HepG2 (cell line): ENCODE measurements around the gene FAM118B. TPM values are rescaled to one million over a fixed set of nuclear protein-coding genes. Genes with fewer than 3 reads are reported as not detected.

ENCODE experiments used
- ATAC-seq: fragments of 200-7000 bp; cut with Tn5 transposase; 3 replicates; pipeline ENCODE4 v1.9.1; 2020; ENCODE audit warnings: mild to moderate bottlenecking, moderate library complexity
- BruUV-seq: library from RNA; stranded (reverse); fragments of 400-500 nt; replicated peaks from 2 replicates; lab custom pipeline; 2021; lab: Mats Ljungman, UMichigan
- CTCF ChIA-PET: fragments of 300-600 bp; formaldehyde crosslinking; extraction: SDS; loops from one replicate; lab custom pipeline; 2021; ENCODE audit warnings: low total read pairs, inconsistent platforms, low intra/inter-chr PET ratio; lab: Yijun Ruan, JAX
- POLR2A ChIA-PET: fragments of 350-600 bp; sonication (Branson Sonifier 250); formaldehyde crosslinking; loops from one replicate; lab custom pipeline; 2020; ENCODE audit warnings: antibody characterized with exemption, inconsistent platforms; lab: Yijun Ruan, JAX
- DNase-seq: peaks from one replicate; pipeline ENCODE4 v3.0.0-alpha.2; 2015; ENCODE audit warnings: low spot score
- FAIRE-seq: peaks from 3 replicates; lab custom pipeline; 2011; peaks lifted over from hg19 to GRCh38; lab: Jason Lieb, UNC
- H2AFZ ChIP-seq: one replicate; pipeline ENCODE4 v1.6.1; 2011; ENCODE audit warnings: low read length, inconsistent platforms
- H3K27ac ChIP-seq: fragments of 300-600 bp; 3 replicates; pipeline ENCODE4 v1.8.0; 2011; ENCODE audit warnings: mixed run types, mild to moderate bottlenecking, mixed read lengths, low read length, inconsistent platforms; ENCODE audit not compliant: insufficient read depth; ENCODE audit errors: extremely low read length
- H3K27me3 ChIP-seq, 2 experiments: fragments of 200-600 bp in 1 of 2; 2 replicates in 1 of 2; 3 replicates in 1 of 2; pipeline versions ENCODE4 v1.6.0 to v1.8.0; 2011; ENCODE audit warnings: low read length in 2 of 2, mild to moderate bottlenecking in 2 of 2, moderate library complexity in 2 of 2, inconsistent platforms in 1 of 2; ENCODE audit not compliant: insufficient read depth in 2 of 2, control insufficient read depth in 1 of 2
- H3K36me3 ChIP-seq, 2 experiments: fragments of 200-600 bp in 1 of 2; replicated peaks in 1 of 2; 2 replicates in 1 of 2; 3 replicates in 1 of 2; pipeline versions ENCODE4 v1.5.1 to v1.8.0; 2011; ENCODE audit warnings: low read length in 2 of 2, inconsistent platforms in 1 of 2; ENCODE audit not compliant: insufficient read depth in 2 of 2, control insufficient read depth in 1 of 2
- H3K4me1 ChIP-seq: 2 replicates; pipeline ENCODE4 v1.5.1; 2012; ENCODE audit warnings: low read length, inconsistent platforms; ENCODE audit not compliant: insufficient read depth
- H3K4me2 ChIP-seq: 2 replicates; pipeline ENCODE4 v1.6.0; 2011; ENCODE audit warnings: low read depth, low read length, inconsistent platforms
- H3K4me3 ChIP-seq, 3 experiments: fragments of 200-600 bp in 1 of 3; sonication (generic), shearing (Covaris generic) in 1 of 3; replicated peaks in 1 of 3; 2 replicates each; pipeline ENCODE4 v1.5.1; 2011 to 2016; ENCODE audit warnings: low read length in 3 of 3, inconsistent platforms in 2 of 3, low read depth in 2 of 3, mild to moderate bottlenecking in 2 of 3, control low read depth in 1 of 3, mixed read lengths in 1 of 3; ENCODE audit not compliant: insufficient read depth in 1 of 3
- H3K79me2 ChIP-seq: one replicate; pipeline ENCODE4 v1.6.1; 2011; ENCODE audit warnings: low read length, inconsistent platforms; ENCODE audit not compliant: insufficient read depth
- H3K9ac ChIP-seq: 2 replicates; pipeline ENCODE4 v1.6.0; 2011; ENCODE audit warnings: mild to moderate bottlenecking, low read depth, low read length, inconsistent platforms; ENCODE audit not compliant: insufficient read depth
- H3K9me3 ChIP-seq: 2 replicates; pipeline ENCODE4 v1.5.1; 2012; ENCODE audit warnings: mild to moderate bottlenecking, low read length
- H4K20me1 ChIP-seq: 2 replicates; pipeline ENCODE4 v1.6.0; 2011; ENCODE audit warnings: inconsistent platforms, mild to moderate bottlenecking, low read length, moderate library complexity; ENCODE audit not compliant: insufficient read depth
- CERS6 ChIP-seq: sonication (generic); formaldehyde crosslinking; IDR thresholded peaks from 2 replicates; pipeline ENCODE4 v1.5.0; 2020; ENCODE audit warnings: missing genetic modification reagents
- EEA1 ChIP-seq: sonication (generic); formaldehyde crosslinking; IDR thresholded peaks from 2 replicates; pipeline ENCODE4 v1.5.1; 2020; ENCODE audit warnings: mild to moderate bottlenecking, missing genetic modification reagents, borderline replicate concordance
- GATAD2A ChIP-seq: IDR thresholded peaks from 2 replicates; pipeline ENCODE4 v1.6.1; 2016
- IKZF4 ChIP-seq: sonication (generic); formaldehyde crosslinking; IDR thresholded peaks from 2 replicates; pipeline ENCODE4 v1.5.1; 2020; ENCODE audit warnings: borderline replicate concordance, mild to moderate bottlenecking, low read depth, missing genetic modification reagents; ENCODE audit errors: not compliant biosample characterization
- KAT2B ChIP-seq: fragments of 150-350 bp; IDR thresholded peaks from 2 replicates; pipeline ENCODE4 v1.6.1; 2014; ENCODE audit warnings: low read depth, low read length, borderline replicate concordance
- MIXL1 ChIP-seq: IDR thresholded peaks from 2 replicates; pipeline ENCODE4 v1.6.1; 2016
- MZF1 ChIP-seq: sonication (generic); formaldehyde crosslinking; IDR thresholded peaks from 2 replicates; pipeline ENCODE4 v1.8.1; 2023; ENCODE audit warnings: mild to moderate bottlenecking, missing genetic modification reagents, borderline replicate concordance
- ONECUT2 ChIP-seq: sonication (generic); formaldehyde crosslinking; IDR thresholded peaks from 2 replicates; pipeline ENCODE4 v1.4.0; 2020; ENCODE audit warnings: missing genetic modification reagents
- REXO4 ChIP-seq: sonication (generic); formaldehyde crosslinking; IDR thresholded peaks from 2 replicates; pipeline ENCODE4 v1.8.0; 2022; ENCODE audit warnings: missing genetic modification reagents, mild to moderate bottlenecking, borderline replicate concordance
- RFXANK ChIP-seq: IDR thresholded peaks from 2 replicates; pipeline ENCODE4 v1.6.1; 2016
- SMARCE1 ChIP-seq: fragments of 450-650 bp; IDR thresholded peaks from 2 replicates; pipeline ENCODE4 v1.6.1; 2017; ENCODE audit warnings: borderline replicate concordance
- ZEB1 ChIP-seq: IDR thresholded peaks from 2 replicates; pipeline ENCODE4 v1.6.1; 2012; ENCODE audit warnings: mild to moderate bottlenecking, low read depth, inconsistent platforms; ENCODE audit not compliant: insufficient replicate concordance
- ZNF589 ChIP-seq: sonication (generic); formaldehyde crosslinking; conservative IDR thresholded peaks from 2 replicates; pipeline ENCODE4 v1.8.0; 2022; ENCODE audit warnings: mild to moderate bottlenecking, moderate library complexity, missing genetic modification reagents
- ZNF652 ChIP-seq: IDR thresholded peaks from 2 replicates; pipeline ENCODE4 v1.6.1; 2016; ENCODE audit warnings: low read depth, borderline replicate concordance
- ZNF780A ChIP-seq: sonication (generic); formaldehyde crosslinking; IDR thresholded peaks from 2 replicates; pipeline ENCODE4 v1.8.0; 2022; ENCODE audit warnings: mild to moderate bottlenecking, missing genetic modification reagents, moderate library complexity
- WGBS: methylation state at CpG from one replicate; pipeline ENCODE4 v1.1.6; 2017; ENCODE audit warnings: low lambda C conversion rate; 5-methylcytosine and 5-hydroxymethylcytosine counted together
- in situ Hi-C: cut with HindIII; loops from 2 replicates; pipeline ENCODE4 v1.10.0; 2017; ENCODE audit warnings: low pct_unique_long_range_greater_than_20kb; ENCODE audit not compliant: extremely low pct_ligation_motif_present
- intact Hi-C: fragments of 100-400 bp; cut with micrococcal nuclease; formaldehyde crosslinking; loops from one replicate; pipeline ENCODE4 v1.10.0; 2022; ENCODE audit not compliant: unreplicated experiment
- polyA plus RNA-seq, 8 experiments: library from polyadenylated mRNA; depleted of rRNA in 3 of 8; stranded (reverse) in 7 of 8; unstranded in 1 of 8; fragments of >200 nt; fragmentation: Illumina TruSeq in 4 of 8; extraction: Trizol in 4 of 8; gene quantifications; 2 replicates each; pipeline versions ENCODE4 v1.2.1 to v1.2.3, GENCODE V29; 2011 to 2016; ENCODE audit warnings: low read depth in 4 of 8, missing spikeins in 1 of 8, mixed read lengths in 1 of 8; ENCODE audit not compliant: insufficient read depth in 1 of 8
- total RNA-seq, 5 experiments: library from RNA; depleted of rRNA; stranded (reverse); fragments of >200 nt; fragmentation: Illumina TruSeq; extraction: Trizol; gene quantifications; 2 replicates each; pipeline ENCODE4 v1.2.3, GENCODE V29; 2016; ENCODE audit warnings: low read depth in 1 of 5
- TF ChIP-seq, protein P1 (sequence below): sonication (generic); formaldehyde crosslinking; IDR thresholded peaks from 2 replicates; pipeline ENCODE4 v1.5.1; 2020; ENCODE audit warnings: mild to moderate bottlenecking, missing genetic modification reagents, moderate library complexity
- TF ChIP-seq, protein P2 (sequence below): sonication (generic); formaldehyde crosslinking; IDR thresholded peaks from 2 replicates; pipeline ENCODE4 v1.9.0; 2021; ENCODE audit warnings: missing genetic modification reagents, borderline replicate concordance
- TF ChIP-seq, protein P3 (sequence below): sonication (generic); formaldehyde crosslinking; IDR thresholded peaks from 2 replicates; pipeline ENCODE4 v1.5.0; 2020; ENCODE audit warnings: missing genetic modification reagents

Gene FAM118B
- total and polyA plus RNA-seq, 2 of the 13 experiments (the other 11 are each of a cell fraction or from before 2014, with no cell fraction given), result 10.2 to 25.7 TPM

DNA sequence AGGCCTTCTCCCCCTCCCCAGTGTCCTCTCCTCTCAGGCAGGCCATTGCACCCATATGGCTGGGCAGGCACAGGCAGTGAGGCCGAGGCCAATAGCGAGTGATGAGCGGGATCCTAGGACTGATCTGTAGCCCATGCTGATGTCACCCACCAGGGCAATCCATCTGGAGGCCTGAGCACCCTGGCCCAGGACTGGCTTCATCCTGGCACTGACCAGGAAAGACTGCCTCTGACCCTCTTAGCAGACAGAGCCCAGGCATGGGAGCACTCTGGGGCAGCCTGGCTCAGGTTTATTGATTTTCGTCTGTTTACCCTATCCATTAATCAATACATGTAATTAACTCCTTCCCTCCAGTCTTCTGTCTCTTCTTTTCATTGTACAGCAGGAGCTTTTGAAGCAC lies 66.2 kb downstream of the FAM118B start:
- H3K9me3 ChIP-seq, result no peaks in the 10 kb centered on the region
- H3K9ac ChIP-seq, result no peak overlapping the region
- in situ Hi-C loops, result no loop called here
- ATAC-seq (peak; percentile 50), FAIRE-seq (no peak), DNase-seq (no peak)
- H3K27ac ChIP-seq, result peak overlapping the region; percentile 48
- no peaks in the 10 kb centered on the region for H3K79me2 ChIP-seq
- no TSS peak for BruUV-seq
- no peak overlapping the region for H3K4me3 ChIP-seq
- no peak overlapping the region for H2AFZ ChIP-seq
- ChIA-PET CTCF (no interaction called here), POLR2A (interaction anchor here (1.1 kb wide), 1 partner anchor 9 kb away, joined by 4 read pairs; the partner anchor contains the start of genes FOXRED1 and SRPRA)
- intact Hi-C loops, result no loop called here
- H3K27me3 ChIP-seq, result no peaks in the 10 kb centered on the region
- H3K36me3 ChIP-seq, result peaks cover 27 to 30% of the 10 kb centered on the region in 2 experiments
- peaks cover 40% of the 10 kb centered on the region for H3K4me1 ChIP-seq
- no peaks in the 10 kb centered on the region for H4K20me1 ChIP-seq
- WGBS, result 91% methylated on average over 4 of the region's 4 CpGs
- no peak overlapping the region for H3K4me2 ChIP-seq
- TF ChIP-seq RFXANK (CRISPR knock-in tag) (no peak), MIXL1 (CRISPR knock-in tag) (peak; percentile 87), ZNF780A (CRISPR knock-in tag) (no peak), SMARCE1 (no peak), REXO4 (CRISPR knock-in tag) (no peak), ZNF589 (CRISPR knock-in tag) (no peak), IKZF4 (CRISPR knock-in tag) (no peak), CERS6 (CRISPR knock-in tag) (no peak), EEA1 (CRISPR knock-in tag) (no peak), ONECUT2 (CRISPR knock-in tag) (peak; percentile 94), ZEB1 (no peak), MZF1 (CRISPR knock-in tag) (no peak), KAT2B (peak; percentile 99), GATAD2A (peak; percentile 44; the same call in 1 of the 2 replicates), ZNF652 (CRISPR knock-in tag) (peak; percentile 94)
- TF ChIP-seq, protein P1, sequence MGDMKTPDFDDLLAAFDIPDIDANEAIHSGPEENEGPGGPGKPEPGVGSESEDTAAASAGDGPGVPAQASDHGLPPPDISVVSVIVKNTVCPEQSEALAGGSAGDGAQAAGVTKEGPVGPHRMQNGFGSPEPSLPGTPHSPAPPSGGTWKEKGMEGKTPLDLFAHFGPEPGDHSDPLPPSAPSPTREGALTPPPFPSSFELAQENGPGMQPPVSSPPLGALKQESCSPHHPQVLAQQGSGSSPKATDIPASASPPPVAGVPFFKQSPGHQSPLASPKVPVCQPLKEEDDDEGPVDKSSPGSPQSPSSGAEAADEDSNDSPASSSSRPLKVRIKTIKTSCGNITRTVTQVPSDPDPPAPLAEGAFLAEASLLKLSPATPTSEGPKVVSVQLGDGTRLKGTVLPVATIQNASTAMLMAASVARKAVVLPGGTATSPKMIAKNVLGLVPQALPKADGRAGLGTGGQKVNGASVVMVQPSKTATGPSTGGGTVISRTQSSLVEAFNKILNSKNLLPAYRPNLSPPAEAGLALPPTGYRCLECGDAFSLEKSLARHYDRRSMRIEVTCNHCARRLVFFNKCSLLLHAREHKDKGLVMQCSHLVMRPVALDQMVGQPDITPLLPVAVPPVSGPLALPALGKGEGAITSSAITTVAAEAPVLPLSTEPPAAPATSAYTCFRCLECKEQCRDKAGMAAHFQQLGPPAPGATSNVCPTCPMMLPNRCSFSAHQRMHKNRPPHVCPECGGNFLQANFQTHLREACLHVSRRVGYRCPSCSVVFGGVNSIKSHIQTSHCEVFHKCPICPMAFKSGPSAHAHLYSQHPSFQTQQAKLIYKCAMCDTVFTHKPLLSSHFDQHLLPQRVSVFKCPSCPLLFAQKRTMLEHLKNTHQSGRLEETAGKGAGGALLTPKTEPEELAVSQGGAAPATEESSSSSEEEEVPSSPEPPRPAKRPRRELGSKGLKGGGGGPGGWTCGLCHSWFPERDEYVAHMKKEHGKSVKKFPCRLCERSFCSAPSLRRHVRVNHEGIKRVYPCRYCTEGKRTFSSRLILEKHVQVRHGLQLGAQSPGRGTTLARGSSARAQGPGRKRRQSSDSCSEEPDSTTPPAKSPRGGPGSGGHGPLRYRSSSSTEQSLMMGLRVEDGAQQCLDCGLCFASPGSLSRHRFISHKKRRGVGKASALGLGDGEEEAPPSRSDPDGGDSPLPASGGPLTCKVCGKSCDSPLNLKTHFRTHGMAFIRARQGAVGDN (CRISPR knock-in tag), result peak; percentile 65
- TF ChIP-seq, protein P2, sequence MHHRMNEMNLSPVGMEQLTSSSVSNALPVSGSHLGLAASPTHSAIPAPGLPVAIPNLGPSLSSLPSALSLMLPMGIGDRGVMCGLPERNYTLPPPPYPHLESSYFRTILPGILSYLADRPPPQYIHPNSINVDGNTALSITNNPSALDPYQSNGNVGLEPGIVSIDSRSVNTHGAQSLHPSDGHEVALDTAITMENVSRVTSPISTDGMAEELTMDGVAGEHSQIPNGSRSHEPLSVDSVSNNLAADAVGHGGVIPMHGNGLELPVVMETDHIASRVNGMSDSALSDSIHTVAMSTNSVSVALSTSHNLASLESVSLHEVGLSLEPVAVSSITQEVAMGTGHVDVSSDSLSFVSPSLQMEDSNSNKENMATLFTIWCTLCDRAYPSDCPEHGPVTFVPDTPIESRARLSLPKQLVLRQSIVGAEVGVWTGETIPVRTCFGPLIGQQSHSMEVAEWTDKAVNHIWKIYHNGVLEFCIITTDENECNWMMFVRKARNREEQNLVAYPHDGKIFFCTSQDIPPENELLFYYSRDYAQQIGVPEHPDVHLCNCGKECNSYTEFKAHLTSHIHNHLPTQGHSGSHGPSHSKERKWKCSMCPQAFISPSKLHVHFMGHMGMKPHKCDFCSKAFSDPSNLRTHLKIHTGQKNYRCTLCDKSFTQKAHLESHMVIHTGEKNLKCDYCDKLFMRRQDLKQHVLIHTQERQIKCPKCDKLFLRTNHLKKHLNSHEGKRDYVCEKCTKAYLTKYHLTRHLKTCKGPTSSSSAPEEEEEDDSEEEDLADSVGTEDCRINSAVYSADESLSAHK (CRISPR knock-in tag), result no peak
- TF ChIP-seq, protein P3, sequence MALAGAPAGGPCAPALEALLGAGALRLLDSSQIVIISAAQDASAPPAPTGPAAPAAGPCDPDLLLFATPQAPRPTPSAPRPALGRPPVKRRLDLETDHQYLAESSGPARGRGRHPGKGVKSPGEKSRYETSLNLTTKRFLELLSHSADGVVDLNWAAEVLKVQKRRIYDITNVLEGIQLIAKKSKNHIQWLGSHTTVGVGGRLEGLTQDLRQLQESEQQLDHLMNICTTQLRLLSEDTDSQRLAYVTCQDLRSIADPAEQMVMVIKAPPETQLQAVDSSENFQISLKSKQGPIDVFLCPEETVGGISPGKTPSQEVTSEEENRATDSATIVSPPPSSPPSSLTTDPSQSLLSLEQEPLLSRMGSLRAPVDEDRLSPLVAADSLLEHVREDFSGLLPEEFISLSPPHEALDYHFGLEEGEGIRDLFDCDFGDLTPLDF (CRISPR knock-in tag), result no peak
